TTC549 (cell line): ENCODE measurements around the gene TAF6L.
"Not testable (repeated sequence)": the region's sequence is repeated elsewhere in the genome, so short reads cannot be mapped to it uniquely, and the experiment has no call there.

Experiments used
- FAIRE-seq: peaks from 2 replicates; lab custom pipeline; 2012; peaks lifted over from hg19 to GRCh38; lab: Jason Lieb, UNC

The TAF6L gene

DNA sequence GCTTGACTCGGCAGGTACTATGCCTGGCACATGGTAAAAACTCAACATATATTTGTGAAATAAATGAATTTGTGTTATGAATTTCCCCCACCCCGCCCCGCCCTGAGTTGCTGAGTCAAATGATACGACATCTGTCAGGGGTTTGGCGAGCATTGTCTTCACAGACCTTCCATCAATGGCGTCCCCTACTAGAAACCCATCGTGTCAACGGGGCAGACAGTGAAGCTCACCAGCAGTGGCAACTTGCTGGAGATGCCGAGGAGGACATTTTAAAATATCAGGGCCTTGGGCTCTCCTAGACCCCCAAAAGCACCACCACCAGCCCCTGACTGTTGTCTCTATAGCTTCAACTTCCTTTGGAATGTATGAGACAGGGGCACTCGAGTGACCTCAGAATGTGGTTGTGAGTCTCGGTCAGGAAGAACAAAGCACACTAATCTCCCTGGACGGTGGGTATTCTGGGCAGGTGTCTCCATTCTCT, 34.8 kb downstream of the TAF6L start:
- FAIRE-seq: no peak

- no peak for FAIRE-seq
Measured at GRCh38 chr11:62806611-62807121, 35.5 kb downstream of the TAF6L start.

DNA sequence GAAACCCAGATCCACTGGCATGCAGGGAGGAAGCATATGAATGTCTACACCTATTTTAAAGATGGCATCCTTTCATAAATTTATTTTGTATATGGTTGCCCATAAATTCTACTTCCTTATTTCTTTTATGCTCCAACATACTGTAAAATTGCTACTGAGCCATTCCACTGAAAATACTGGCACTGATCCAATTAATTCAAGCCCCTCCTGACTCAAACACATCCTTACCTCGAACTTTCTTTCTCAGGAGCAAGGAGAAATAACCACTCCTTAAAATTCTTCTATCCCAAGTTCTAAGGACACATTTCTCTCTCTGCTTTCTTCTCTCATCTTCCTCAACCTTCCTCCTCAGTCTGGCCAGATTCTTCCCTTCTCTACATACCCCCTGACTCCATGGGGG, 39.6 kb downstream of the TAF6L start:
- no peak for FAIRE-seq

DNA sequence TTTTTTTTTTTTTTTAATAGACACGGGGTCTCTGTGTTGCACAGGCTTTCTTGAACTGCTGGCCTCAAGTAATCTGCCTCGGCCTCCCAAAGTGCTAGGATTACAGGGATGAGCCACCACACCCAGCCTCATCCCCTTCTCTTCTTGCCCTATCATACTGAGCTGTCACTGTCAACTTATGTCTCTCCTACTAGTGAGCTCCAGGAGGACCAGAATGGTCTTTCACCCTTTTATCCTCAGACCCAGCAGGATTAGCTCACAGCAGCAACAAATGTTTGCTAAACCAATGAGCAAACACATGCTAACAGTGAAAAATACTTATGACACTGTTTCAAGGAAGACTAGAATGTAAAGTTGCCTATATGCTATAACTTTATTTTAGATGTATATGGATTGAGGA, 40.5 kb downstream of the TAF6L start:
- no peak for FAIRE-seq

GRCh38 chr11:62816557-62816956, 45.4 kb downstream of the TAF6L start:
- FAIRE-seq: no peak

DNA sequence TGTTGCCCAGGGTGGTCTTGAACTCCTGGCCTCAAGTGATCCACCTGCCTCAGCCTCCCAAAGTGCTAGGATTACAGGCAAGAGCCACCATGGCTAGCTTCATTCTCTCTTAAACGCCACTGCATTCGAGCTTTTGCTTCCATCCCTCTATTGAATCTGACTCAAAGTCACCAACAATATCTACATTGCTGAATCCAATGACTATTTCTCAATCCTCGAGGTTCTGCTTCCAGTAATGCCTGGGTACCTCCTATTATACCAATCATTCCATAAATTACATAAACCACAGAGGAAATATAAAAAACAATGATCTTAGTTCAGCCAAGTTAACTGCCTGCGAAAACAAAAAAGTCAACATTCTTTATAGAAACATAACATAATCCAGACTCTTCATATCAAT, 45.9 kb downstream of the TAF6L start:
- no peak for FAIRE-seq

- no peak for FAIRE-seq
Measured at GRCh38 chr11:62823677-62824076, 52.5 kb downstream of the TAF6L start.

- FAIRE-seq: not testable (repeated sequence)
Measured at GRCh38 chr11:62828130-62828529, 56.9 kb downstream of the TAF6L start.

DNA sequence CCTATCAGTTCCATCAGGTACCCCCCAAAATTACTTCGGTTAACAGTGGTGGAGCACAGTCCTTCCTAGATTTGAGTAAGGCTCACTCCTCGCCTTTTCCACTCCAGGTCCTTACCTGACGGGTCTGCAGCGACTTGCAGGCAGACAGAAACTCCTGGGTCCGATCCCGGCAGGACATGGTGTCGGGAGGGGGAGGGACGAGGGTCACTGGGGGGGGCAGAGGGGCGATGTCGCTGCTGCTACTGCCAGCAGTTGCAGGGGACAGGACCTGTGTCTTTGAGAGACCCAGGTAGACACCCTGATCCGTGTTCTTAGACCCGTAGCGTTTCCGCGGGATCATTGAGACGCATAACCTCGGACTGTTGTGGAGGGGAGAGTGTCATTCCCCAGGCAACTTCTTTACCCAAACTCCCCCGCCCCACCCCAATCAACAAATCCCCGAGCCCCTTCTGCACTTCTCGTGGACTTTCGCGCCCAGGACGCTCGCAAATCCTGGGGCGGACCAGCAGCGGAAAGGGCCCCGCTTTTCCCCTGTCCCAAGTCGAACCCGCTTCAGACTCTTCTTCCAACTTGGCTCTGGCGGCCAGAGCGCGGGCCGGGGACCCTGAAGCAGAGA, 59.8 kb downstream of the TAF6L start:
- no peak for FAIRE-seq

DNA sequence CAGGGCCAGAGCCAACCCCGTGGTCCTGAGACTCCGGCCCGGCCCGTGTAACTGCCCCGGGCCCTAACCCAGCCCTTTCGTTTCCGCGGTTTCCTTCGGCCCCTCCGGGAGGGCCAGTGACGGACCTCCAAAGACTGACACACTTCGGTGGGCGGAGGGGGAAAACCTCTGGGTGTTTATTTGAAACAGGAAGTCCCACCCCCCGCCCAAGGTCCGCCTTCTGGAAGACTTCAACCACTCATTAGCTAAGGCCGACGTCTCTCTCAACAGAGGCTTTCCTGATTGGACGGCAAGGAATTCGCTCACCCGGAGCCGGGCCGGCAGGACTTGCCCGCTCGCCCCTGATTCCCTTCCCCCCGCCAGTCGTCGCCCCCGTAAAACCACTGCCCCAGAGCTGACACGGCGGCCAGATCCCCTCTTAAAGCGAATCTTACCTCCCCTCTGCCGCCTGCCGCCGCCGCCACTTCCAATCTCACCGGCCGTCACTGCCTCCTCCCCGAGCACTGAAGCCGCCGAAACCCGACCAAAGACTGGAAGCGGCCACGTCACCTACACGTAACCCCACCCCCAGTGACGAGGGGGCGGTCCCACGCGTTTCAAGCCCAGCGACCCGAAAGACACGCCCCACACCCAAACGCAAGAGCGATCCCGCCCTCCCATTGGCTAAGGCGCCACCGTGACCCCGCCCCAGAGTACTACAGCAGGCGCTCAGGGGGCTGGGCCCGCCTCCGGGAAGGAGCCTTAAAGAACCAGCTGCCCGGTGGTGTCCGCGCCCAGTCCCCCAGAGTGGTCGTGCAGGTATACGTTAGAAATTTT, 60.5 kb downstream of the TAF6L start, which contains the start of gene STX5:
STX5 (minus strand) TSS at position 532 of the 816 bp plus-strand sequence. CDS start 808 bp downstream, outside the sequence.
- FAIRE-seq: peak; percentile 73

DNA sequence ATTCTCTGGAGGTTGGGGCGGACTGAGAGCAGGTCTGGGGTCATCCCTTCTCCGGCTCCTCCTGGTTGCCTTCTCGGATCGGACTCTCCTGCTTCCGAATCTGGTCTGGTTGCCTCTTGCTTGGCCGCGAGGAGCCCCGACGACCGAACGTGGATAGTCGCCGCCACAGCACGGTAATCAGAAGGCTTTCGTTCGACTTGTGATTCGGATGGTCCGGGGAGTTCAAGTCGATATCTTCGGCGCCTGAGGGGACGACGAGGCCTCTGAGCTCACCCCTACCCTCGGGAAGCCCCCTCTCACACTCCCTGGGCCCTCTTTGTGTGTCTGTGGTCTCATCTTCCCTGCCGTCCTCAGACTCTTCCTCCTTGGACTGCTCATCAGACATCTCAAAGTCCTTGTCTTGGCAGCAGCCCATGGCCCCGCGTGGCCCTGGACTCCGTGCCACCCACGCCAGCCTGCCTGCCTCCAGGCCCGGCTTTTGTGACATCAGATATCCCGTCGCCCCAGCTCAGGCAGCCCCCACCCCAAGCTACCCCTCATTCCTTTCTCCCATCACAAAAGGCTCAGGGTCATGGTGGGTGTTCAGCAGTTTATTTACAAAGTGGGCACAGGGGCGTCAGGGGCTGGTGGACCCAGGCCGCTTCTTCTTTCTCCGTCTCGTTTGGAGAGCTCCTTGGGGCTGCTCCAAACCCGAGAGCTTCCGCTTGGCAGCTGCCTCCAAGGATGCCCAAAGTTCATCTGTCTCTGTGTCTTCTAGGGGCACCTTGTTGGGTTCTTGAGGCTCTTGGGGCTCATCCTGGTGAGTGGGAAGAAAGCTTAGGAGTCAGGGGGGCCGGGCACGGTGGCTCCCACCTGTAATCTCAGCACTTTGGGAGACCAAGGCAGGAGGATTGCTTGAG, 61.4 kb downstream of the TAF6L start, which contains the start of gene TEX54:
TEX54 (minus strand) TSS at position 506 of the 899 bp plus-strand sequence.
- no peak for FAIRE-seq

- no peak for FAIRE-seq
Measured at GRCh38 chr11:62835336-62835735, 64.1 kb downstream of the TAF6L start.
